ENCODE measurements around the gene TENT4A.

Gene TENT4A

GRCh38 chr5:6733411-6734242 is 20.4 kb downstream of the TENT4A start:
- no peak for DNase-seq

GRCh38 chr5:6734243-6734700 is 21.0 kb downstream of the TENT4A start:
- DNase-seq, result no peak

GRCh38 chr5:6734781-6735180 is 21.5 kb downstream of the TENT4A start:
- no peak for DNase-seq

GRCh38 chr5:6736106-6736505 is 22.9 kb downstream of the TENT4A start:
- DNase-seq, result no peak

- no peak for DNase-seq
Observed at GRCh38 chr5:6736524-6737042, 23.4 kb downstream of the TENT4A start.

GRCh38 chr5:6737043-6737941 is 24.1 kb downstream of the TENT4A start:
- DNase-seq, result no peak

GRCh38 chr5:6739603-6740002 is 26.4 kb downstream of the TENT4A start:
- DNase-seq, result no peak

GRCh38 chr5:6740586-6741150 is 27.4 kb downstream of the TENT4A start:
- DNase-seq, result no peak

- DNase-seq, result no peak
Observed at GRCh38 chr5:6742081-6742758, 29.0 kb downstream of the TENT4A start.

- DNase-seq, result no peak
Observed at GRCh38 chr5:6743161-6743560, 29.9 kb downstream of the TENT4A start.

- DNase-seq, result no peak
Observed at GRCh38 chr5:6744841-6745705, 31.8 kb downstream of the TENT4A start.

- no peak for DNase-seq
Observed at GRCh38 chr5:6745706-6746222, 32.5 kb downstream of the TENT4A start.

GRCh38 chr5:6746244-6746643 is 33.0 kb downstream of the TENT4A start:
- DNase-seq, result no peak

GRCh38 chr5:6747103-6747502 is 33.9 kb downstream of the TENT4A start:
- no peak for DNase-seq

- no peak for DNase-seq
Observed at GRCh38 chr5:6748142-6748541, 34.9 kb downstream of the TENT4A start.

GRCh38 chr5:6749026-6749716 is 35.9 kb downstream of the TENT4A start:
- no peak for DNase-seq

- DNase-seq, result no peak
Observed at GRCh38 chr5:6750142-6750840, 37.1 kb downstream of the TENT4A start.

- no peak for DNase-seq
Observed at GRCh38 chr5:6750951-6751685, 37.9 kb downstream of the TENT4A start.

GRCh38 chr5:6752236-6752635 is 39.0 kb downstream of the TENT4A start:
- DNase-seq, result no peak

All from T-helper 9 cell (primary cell).